IMR-90 (cell line): ENCODE results near the gene HNRNPLL. TPM values are rescaled to one million over a fixed set of nuclear protein-coding genes. Genes with fewer than 3 reads are reported as not detected.

Experiments used
- ATAC-seq: fragments of 200-7000 bp; cut with Tn5 transposase; 2 replicates; pipeline ENCODE4 v1.9.1; 2020; ENCODE audit warnings: low read depth, mild to moderate bottlenecking, moderate library complexity
- BruUV-seq: library from RNA; stranded (reverse); fragments of 400-500 nt; replicated peaks from 2 replicates; lab custom pipeline; 2021; lab: Mats Ljungman, UMichigan
- CTCF ChIA-PET: fragments of 300-600 bp; formaldehyde crosslinking; extraction: SDS; loops from one replicate; lab custom pipeline; 2021; ENCODE audit warnings: antibody characterized with exemption; lab: Yijun Ruan, JAX
- POLR2A ChIA-PET: fragments of 300-600 bp; sonication (Branson Sonifier 250); formaldehyde crosslinking; loops from one replicate; lab custom pipeline; 2022; ENCODE audit warnings: antibody characterized with exemption; ENCODE audit not compliant: unreplicated experiment; lab: Charles Lee
- DNase-seq: peaks from one replicate; pipeline ENCODE4 v3.0.0; 2013
- H2AFZ ChIP-seq: replicated peaks from 2 replicates; pipeline ENCODE3; 2013; ENCODE audit warnings: low read length, mild to moderate bottlenecking; ENCODE audit not compliant: poor library complexity
- H2AK5ac ChIP-seq: 2 replicates; pipeline ENCODE4 v1.6.1; 2013; ENCODE audit warnings: low read depth, low read length, inconsistent platforms
- H2AK9ac ChIP-seq: replicated peaks from 2 replicates; pipeline ENCODE3; 2013; ENCODE audit warnings: mild to moderate bottlenecking, low read depth, low read length, moderate library complexity; ENCODE audit not compliant: poor library complexity
- H2BK120ac ChIP-seq: 2 replicates; pipeline ENCODE4 v1.6.1; 2013; ENCODE audit warnings: low read depth, low read length, inconsistent platforms
- H2BK15ac ChIP-seq: 3 replicates; pipeline ENCODE4 v1.6.1; 2013; ENCODE audit warnings: low read depth, low read length, inconsistent platforms
- H2BK20ac ChIP-seq: 2 replicates; pipeline ENCODE4 v1.6.1; 2013; ENCODE audit warnings: low read depth, mild to moderate bottlenecking, inconsistent platforms, low read length, moderate library complexity
- H2BK5ac ChIP-seq: 2 replicates; pipeline ENCODE4 v1.6.1; 2013; ENCODE audit warnings: mild to moderate bottlenecking, low read depth, low read length, inconsistent platforms; ENCODE audit not compliant: poor library complexity, severe bottlenecking
- H3K14ac ChIP-seq: replicated peaks from 2 replicates; pipeline ENCODE4 v1.6.1; 2013; ENCODE audit warnings: low read depth, low read length, inconsistent platforms
- H3K18ac ChIP-seq: 2 replicates; pipeline ENCODE4 v1.6.1; 2013; ENCODE audit warnings: low read depth, low read length, control low read depth
- H3K23ac ChIP-seq: 2 replicates; pipeline ENCODE4 v1.6.1; 2013; ENCODE audit warnings: low read depth, low read length, inconsistent platforms
- H3K27ac ChIP-seq: 2 replicates; pipeline ENCODE4 v1.5.1; 2013; ENCODE audit warnings: mild to moderate bottlenecking, control low read depth, low read length; ENCODE audit not compliant: insufficient read depth
- H3K27me3 ChIP-seq: 2 replicates; pipeline ENCODE4 v1.6.1; 2013; ENCODE audit warnings: low read length; ENCODE audit not compliant: control insufficient read depth, insufficient read depth
- H3K36me3 ChIP-seq: 2 replicates; pipeline ENCODE4 v1.6.1; 2013; ENCODE audit warnings: low read length, mixed read lengths; ENCODE audit not compliant: control insufficient read depth, insufficient read depth
- H3K4ac ChIP-seq: 2 replicates; pipeline ENCODE4 v1.6.1; 2013; ENCODE audit warnings: low read depth, low read length, inconsistent platforms
- H3K4me1 ChIP-seq: 2 replicates; pipeline ENCODE4 v1.6.1; 2013; ENCODE audit warnings: low read length, mixed read lengths; ENCODE audit not compliant: control insufficient read depth, insufficient read depth
- H3K4me2 ChIP-seq: 2 replicates; pipeline ENCODE4 v1.6.1; 2013; ENCODE audit warnings: low read depth, mild to moderate bottlenecking, control low read depth, low read length, moderate library complexity
- H3K4me3 ChIP-seq: 2 replicates; pipeline ENCODE4 v1.5.1; 2013; ENCODE audit warnings: low read depth, mild to moderate bottlenecking, control low read depth, low read length, moderate library complexity; ENCODE audit not compliant: insufficient read depth
- H3K56ac ChIP-seq: 2 replicates; pipeline ENCODE4 v1.6.1; 2013; ENCODE audit warnings: low read length, inconsistent platforms; ENCODE audit not compliant: insufficient read depth; ENCODE audit errors: extremely low read depth
- H3K79me1 ChIP-seq, 2 experiments: 2 replicates each; pipeline ENCODE4 v1.6.1; 2013; ENCODE audit warnings: low read length in 2 of 2, inconsistent platforms in 1 of 2, low read depth in 1 of 2
- H3K9ac ChIP-seq: 2 replicates; pipeline ENCODE4 v1.6.1; 2013; ENCODE audit warnings: low read depth, low read length, control low read depth
- H3K9me1 ChIP-seq: 2 replicates; pipeline ENCODE4 v1.6.1; 2013; ENCODE audit warnings: low read length, inconsistent platforms; ENCODE audit not compliant: insufficient read depth
- H3K9me3 ChIP-seq: 2 replicates; pipeline ENCODE4 v1.6.1; 2013; ENCODE audit warnings: low read length; ENCODE audit not compliant: control insufficient read depth, insufficient read depth
- H4K20me1 ChIP-seq: 2 replicates; pipeline ENCODE4 v1.6.1; 2013; ENCODE audit warnings: low read length, inconsistent platforms; ENCODE audit not compliant: insufficient read depth
- H4K5ac ChIP-seq: 2 replicates; pipeline ENCODE4 v1.6.1; 2013; ENCODE audit warnings: mild to moderate bottlenecking, low read depth, low read length, control low read depth
- H4K8ac ChIP-seq, 2 experiments: 2 replicates each; pipeline ENCODE4 v1.6.1; 2013; ENCODE audit warnings: low read depth in 2 of 2, low read length in 2 of 2, control low read depth in 1 of 2, inconsistent platforms in 1 of 2
- H4K91ac ChIP-seq: 2 replicates; pipeline ENCODE4 v1.6.1; 2013; ENCODE audit warnings: low read depth, low read length, inconsistent platforms; ENCODE audit not compliant: insufficient read depth
- BHLHE40 ChIP-seq: fragments of 150-350 bp; IDR thresholded peaks from 2 replicates; pipeline ENCODE4 v1.6.1; 2016; ENCODE audit warnings: mild to moderate bottlenecking, low read depth, low read length
- CEBPB ChIP-seq: IDR thresholded peaks from 2 replicates; pipeline ENCODE4 v1.6.1; 2012; ENCODE audit warnings: low read depth, low read length, improper control_type of control experiment
- CHD1 ChIP-seq: IDR thresholded peaks from 2 replicates; pipeline ENCODE4 v1.6.1; 2012; ENCODE audit warnings: low read depth, low read length, improper control_type of control experiment
- CTCF ChIP-seq: conservative IDR thresholded peaks from 2 replicates; pipeline ENCODE4 v1.5.1; 2012; ENCODE audit warnings: mild to moderate bottlenecking, low read depth, low read length, improper control_type of control experiment
- ELK1 ChIP-seq: fragments of 150-350 bp; IDR thresholded peaks from 2 replicates; pipeline ENCODE4 v1.6.1; 2016; ENCODE audit warnings: low read depth, mild to moderate bottlenecking, low read length, moderate library complexity, borderline replicate concordance
- FOS ChIP-seq: fragments of 150-350 bp; IDR thresholded peaks from 2 replicates; pipeline ENCODE4 v1.6.1; 2016; ENCODE audit warnings: low read depth, low read length
- MAFK ChIP-seq: IDR thresholded peaks from 2 replicates; pipeline ENCODE4 v1.6.1; 2012; ENCODE audit warnings: low read depth, low read length, improper control_type of control experiment
- MAZ ChIP-seq: IDR thresholded peaks from 2 replicates; pipeline ENCODE4 v1.6.1; 2012; ENCODE audit warnings: low read depth, mild to moderate bottlenecking, low read length, improper control_type of control experiment, moderate library complexity, borderline replicate concordance
- MXI1 ChIP-seq: IDR thresholded peaks from 2 replicates; pipeline ENCODE4 v1.6.1; 2012; ENCODE audit warnings: low read depth, mild to moderate bottlenecking, low read length, moderate library complexity, borderline replicate concordance
- NFE2L2 ChIP-seq: fragments of 150-350 bp; IDR thresholded peaks from 2 replicates; pipeline ENCODE4 v1.6.1; 2016; ENCODE audit warnings: low read depth, mild to moderate bottlenecking, low read length
- POLR2A ChIP-seq: IDR thresholded peaks from 2 replicates; pipeline ENCODE4 v1.6.1; 2012; ENCODE audit warnings: mild to moderate bottlenecking, low read depth, low read length
- RAD21 ChIP-seq: IDR thresholded peaks from 2 replicates; pipeline ENCODE4 v1.6.1; 2012; ENCODE audit warnings: low read length, improper control_type of control experiment
- RCOR1 ChIP-seq: IDR thresholded peaks from 2 replicates; pipeline ENCODE4 v1.6.1; 2012; ENCODE audit warnings: mild to moderate bottlenecking, low read length, improper control_type of control experiment; ENCODE audit not compliant: insufficient replicate concordance
- RFX5 ChIP-seq: IDR thresholded peaks from 2 replicates; pipeline ENCODE4 v1.8.0; 2012; ENCODE audit warnings: low read depth, mild to moderate bottlenecking, low read length, moderate library complexity
- SMC3 ChIP-seq: fragments of 150-350 bp; IDR thresholded peaks from 2 replicates; pipeline ENCODE4 v1.6.1; 2016; ENCODE audit warnings: low read depth, mild to moderate bottlenecking, antibody characterized with exemption, low read length, moderate library complexity
- USF2 ChIP-seq: fragments of 150-350 bp; IDR thresholded peaks from 2 replicates; pipeline ENCODE4 v1.6.1; 2017; ENCODE audit warnings: mild to moderate bottlenecking, antibody characterized with exemption, low read length, low read depth
- WGBS, 2 experiments: methylation state at CpG; one replicate each; pipeline versions ENCODE4 v1.1.5 to v1.1.7; 2013; ENCODE audit warnings: missing lambda C conversion rate in 2 of 2; ENCODE audit not compliant: insufficient read length in 1 of 2; ENCODE audit errors: extremely low coverage in 2 of 2; 5-methylcytosine and 5-hydroxymethylcytosine counted together
- dilution Hi-C: fragments of 300-500 bp; cut with HindIII; formaldehyde crosslinking; loops from one replicate; pipeline ENCODE4 v1.14.3; 2018; ENCODE audit warnings: low sequenced_read_pairs; ENCODE audit not compliant: unreplicated experiment
- in situ Hi-C: fragments of 300-500 bp; cut with MboI; formaldehyde crosslinking; loops from 3 replicates; pipeline ENCODE4 v1.14.3; 2019; ENCODE audit warnings: low sequenced_read_pairs, inconsistent platforms, mixed read lengths
- intact Hi-C: fragments of 100-400 bp; cut with micrococcal nuclease; formaldehyde crosslinking; loops from 2 replicates; pipeline ENCODE4 v1.10.0; 2022
- polyA plus RNA-seq, 3 experiments: library from polyadenylated mRNA; depleted of rRNA; stranded (reverse); fragments of >200 nt; gene quantifications; 2 replicates each; pipeline ENCODE4 v1.2.3, GENCODE V29; 2012; ENCODE audit warnings: low replicate concordance in 1 of 3
- total RNA-seq: library from RNA; depleted of rRNA; stranded (reverse); fragments of >200 nt; gene quantifications from 2 replicates; pipeline ENCODE4 v1.2.3, GENCODE V29; 2012

HNRNPLL gene
- total and polyA plus RNA-seq, 2 of the 4 experiments (the other 2 are of a cell fraction): 23.7 to 53.1 TPM

GRCh38 chr2:38551171-38551570 is 51.6 kb downstream of the HNRNPLL start:
- Histone ChIP-seq H3K9me1 (peaks cover 2% of the 10 kb centered on the region; the same call in 1 of the 2 replicates), H2BK20ac (no peak overlapping the region), H3K4ac (no peak overlapping the region), H4K20me1 (no peaks in the 10 kb centered on the region; the same call in 1 of the 2 replicates), H3K4me3 (no peak overlapping the region), H3K4me2 (no peak overlapping the region), H3K36me3 (peaks cover 12% of the 10 kb centered on the region), H3K18ac (no peak overlapping the region), H3K79me1 (no peaks in the 10 kb centered on the region), H3K4me1 (no peaks in the 10 kb centered on the region), H4K91ac (no peak overlapping the region), H3K27ac (no peak overlapping the region), H2BK120ac (no peak overlapping the region), H2AFZ (no peak overlapping the region), H3K27me3 (no peaks in the 10 kb centered on the region), H3K14ac (no peak overlapping the region), H4K5ac (no peak overlapping the region), H4K8ac (no peak overlapping the region), H2AK5ac (no peak overlapping the region), H2BK15ac (no peak overlapping the region), H2BK5ac (no peak overlapping the region), H3K23ac (no peak overlapping the region), H3K9ac (no peak overlapping the region), H3K56ac (no peak overlapping the region), H3K9me3 (no peaks in the 10 kb centered on the region), H2AK9ac (no peak overlapping the region)
- in situ Hi-C loops (no loop called here), dilution Hi-C loops (loop anchor here (25.0 kb wide), 1 partner anchor 186 kb away; no protein-coding TSS in a partner anchor), intact Hi-C loops (no loop called here)
- ChIA-PET POLR2A (no interaction called here), CTCF (no interaction called here)
- DNase-seq (no peak), ATAC-seq (no peak)
- BruUV-seq: no TSS peak
- no CpG with 5 or more reads among the region's 3 CpGs for WGBS, 2 experiments
- no peak for TF ChIP-seq SMC3
- TF ChIP-seq CEBPB: no peak
- TF ChIP-seq FOS: no peak
- no peak for TF ChIP-seq BHLHE40
- TF ChIP-seq CHD1: no peak
- TF ChIP-seq POLR2A: no peak
- no peak for TF ChIP-seq USF2
- TF ChIP-seq RCOR1: no peak
- TF ChIP-seq RFX5: no peak
- no peak for TF ChIP-seq ELK1
- TF ChIP-seq MXI1: no peak
- TF ChIP-seq CTCF: no peak
- TF ChIP-seq MAFK: no peak
- no peak for TF ChIP-seq RAD21
- no peak for TF ChIP-seq NFE2L2
- no peak for TF ChIP-seq MAZ
